ENCODE results near the gene NAA30.
"Not testable (repeated sequence)": the region's sequence is repeated elsewhere in the genome, so short reads cannot be mapped to it uniquely, and the experiment has no call there.

NAA30 gene

GRCh38 chr14:57390037-57390805 is at the start of gene NAA30:
TSS of gene NAA30 (plus strand) at chr14:57390586. CDS start at chr14:57390958, 372 bp downstream.
- DNase-seq (ENCODE audit: low read depth), result peak; percentile 89

GRCh38 chr14:57343545-57344297 is 46.7 kb upstream of the NAA30 start:
- DNase-seq (ENCODE audit: low read depth), result not testable (repeated sequence)

- no peak for DNase-seq (ENCODE audit: low read depth)
Observed at GRCh38 chr14:57345106-57345505, 45.3 kb upstream of the NAA30 start.

- DNase-seq (ENCODE audit: low read depth), result no peak
Observed at GRCh38 chr14:57346741-57347140, 43.6 kb upstream of the NAA30 start.

- DNase-seq (ENCODE audit: low read depth), result no peak
Observed at GRCh38 chr14:57352396-57353170, 37.8 kb upstream of the NAA30 start.

- DNase-seq (ENCODE audit: low read depth), result no peak
Observed at GRCh38 chr14:57355081-57355800, 35.1 kb upstream of the NAA30 start.

- no peak for DNase-seq (ENCODE audit: low read depth)
Observed at GRCh38 chr14:57362361-57362760, 28.0 kb upstream of the NAA30 start.

GRCh38 chr14:57364659-57365450 is 25.5 kb upstream of the NAA30 start:
- DNase-seq (ENCODE audit: low read depth), result no peak

- not testable (repeated sequence) for DNase-seq (ENCODE audit: low read depth)
Observed at GRCh38 chr14:57370187-57370586, 20.2 kb upstream of the NAA30 start.

- DNase-seq (ENCODE audit: low read depth), result no peak
Observed at GRCh38 chr14:57371013-57371412, 19.4 kb upstream of the NAA30 start.

- DNase-seq (ENCODE audit: low read depth), result no peak
Observed at GRCh38 chr14:57375156-57375555, 15.2 kb upstream of the NAA30 start.

- DNase-seq (ENCODE audit: low read depth), result no peak
Observed at GRCh38 chr14:57378661-57379060, 11.7 kb upstream of the NAA30 start.

- no peak for DNase-seq (ENCODE audit: low read depth)
Observed at GRCh38 chr14:57380935-57381334, 9.5 kb upstream of the NAA30 start.

- no peak for DNase-seq (ENCODE audit: low read depth)
Observed at GRCh38 chr14:57382283-57382682, 8.1 kb upstream of the NAA30 start.

GRCh38 chr14:57383125-57383745 is 7.2 kb upstream of the NAA30 start:
- DNase-seq (ENCODE audit: low read depth), result no peak

- no peak for DNase-seq (ENCODE audit: low read depth)
Observed at GRCh38 chr14:57388067-57388466, 2.3 kb upstream of the NAA30 start.

GRCh38 chr14:57389646-57390036 is 745 bp upstream of the NAA30 start:
- no peak for DNase-seq (ENCODE audit: low read depth)

GRCh38 chr14:57390806-57391516 is 575 bp downstream of the NAA30 start:
- no peak for DNase-seq (ENCODE audit: low read depth)

GRCh38 chr14:57391517-57392195 is 1.3 kb downstream of the NAA30 start:
- no peak for DNase-seq (ENCODE audit: low read depth)
